ENCODE measurements around the gene RFXANK.
"Not testable (repeated sequence)": the region's sequence is repeated elsewhere in the genome, so short reads cannot be mapped to it uniquely, and the experiment has no call there.

RFXANK gene, protein sequence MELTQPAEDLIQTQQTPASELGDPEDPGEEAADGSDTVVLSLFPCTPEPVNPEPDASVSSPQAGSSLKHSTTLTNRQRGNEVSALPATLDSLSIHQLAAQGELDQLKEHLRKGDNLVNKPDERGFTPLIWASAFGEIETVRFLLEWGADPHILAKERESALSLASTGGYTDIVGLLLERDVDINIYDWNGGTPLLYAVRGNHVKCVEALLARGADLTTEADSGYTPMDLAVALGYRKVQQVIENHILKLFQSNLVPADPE

DNA sequence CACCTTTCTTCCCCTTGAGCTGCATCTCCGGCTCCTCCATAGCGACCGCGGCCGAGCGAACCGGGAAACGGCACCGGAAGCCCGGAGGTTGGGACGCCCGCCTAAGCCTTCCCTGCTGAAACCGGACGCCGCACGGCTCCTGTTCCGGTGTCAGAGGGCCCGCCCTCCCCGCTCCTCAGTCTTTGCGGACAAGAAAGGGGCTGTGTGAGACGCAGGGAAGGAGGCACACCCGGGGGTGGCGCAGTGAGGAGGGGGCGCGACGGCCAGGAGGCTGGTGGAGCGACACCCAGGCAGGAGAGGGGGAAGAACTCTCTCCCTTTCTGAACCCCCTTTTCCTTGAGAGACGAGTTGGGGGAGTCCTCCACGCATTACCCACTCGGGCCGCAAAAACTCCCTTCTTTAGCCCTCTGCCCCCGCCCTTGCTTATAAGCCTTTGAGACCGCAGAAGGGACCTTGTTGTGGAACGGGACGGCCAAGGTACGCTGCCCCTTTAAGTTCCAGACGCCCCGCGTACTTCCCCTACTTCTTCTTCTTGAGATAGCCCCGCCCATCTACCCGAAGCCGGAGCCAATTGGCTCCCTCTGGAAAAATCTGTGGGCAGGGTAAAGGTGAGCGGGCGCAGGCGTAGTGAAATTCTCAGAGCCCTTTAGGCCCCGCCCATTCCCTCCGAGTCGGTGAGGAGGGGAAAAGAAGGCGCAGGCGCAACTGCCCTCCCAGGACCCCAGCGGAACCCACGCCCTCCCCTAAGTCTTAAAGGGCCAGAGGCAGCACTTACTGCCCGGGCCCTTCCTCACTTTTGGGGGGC is at the start of gene RFXANK, which contains the start of gene BORCS8:
RFXANK (plus strand) TSS at position 181 of the 805 bp plus-strand sequence. CDS start 1,689 bp downstream, outside the sequence.
BORCS8 (minus strand) TSS at position 75 of the 805 bp plus-strand sequence; CDS start at position 40, 35 bp downstream.
- TF ChIP-seq, protein P1, sequence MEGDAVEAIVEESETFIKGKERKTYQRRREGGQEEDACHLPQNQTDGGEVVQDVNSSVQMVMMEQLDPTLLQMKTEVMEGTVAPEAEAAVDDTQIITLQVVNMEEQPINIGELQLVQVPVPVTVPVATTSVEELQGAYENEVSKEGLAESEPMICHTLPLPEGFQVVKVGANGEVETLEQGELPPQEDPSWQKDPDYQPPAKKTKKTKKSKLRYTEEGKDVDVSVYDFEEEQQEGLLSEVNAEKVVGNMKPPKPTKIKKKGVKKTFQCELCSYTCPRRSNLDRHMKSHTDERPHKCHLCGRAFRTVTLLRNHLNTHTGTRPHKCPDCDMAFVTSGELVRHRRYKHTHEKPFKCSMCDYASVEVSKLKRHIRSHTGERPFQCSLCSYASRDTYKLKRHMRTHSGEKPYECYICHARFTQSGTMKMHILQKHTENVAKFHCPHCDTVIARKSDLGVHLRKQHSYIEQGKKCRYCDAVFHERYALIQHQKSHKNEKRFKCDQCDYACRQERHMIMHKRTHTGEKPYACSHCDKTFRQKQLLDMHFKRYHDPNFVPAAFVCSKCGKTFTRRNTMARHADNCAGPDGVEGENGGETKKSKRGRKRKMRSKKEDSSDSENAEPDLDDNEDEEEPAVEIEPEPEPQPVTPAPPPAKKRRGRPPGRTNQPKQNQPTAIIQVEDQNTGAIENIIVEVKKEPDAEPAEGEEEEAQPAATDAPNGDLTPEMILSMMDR (IDR thresholded peaks at IDR 0.05; ENCODE audit: low read depth, low read length): no peak
- DNase-seq (ENCODE audit: extremely low read depth, low read depth): peak; percentile 97

DNA sequence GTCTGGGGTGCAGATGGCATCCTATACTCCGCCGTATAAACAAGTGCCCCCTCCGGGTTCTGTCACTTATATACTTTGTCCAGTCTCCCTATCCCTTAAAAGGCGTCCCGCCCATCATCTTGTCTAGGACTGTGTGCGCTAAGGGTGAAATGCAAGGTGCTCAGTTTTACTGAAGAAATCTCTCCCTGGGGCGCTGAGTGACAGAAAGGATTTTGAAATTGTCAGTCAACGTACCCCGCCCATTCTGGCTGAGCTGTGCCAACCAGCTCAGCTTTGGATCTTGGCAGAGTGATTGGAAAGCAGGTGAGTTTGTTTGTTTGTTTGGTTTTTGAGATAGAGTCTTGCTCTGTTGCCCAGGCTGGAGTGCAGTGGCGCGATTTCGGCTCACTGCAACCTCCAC is 49.7 kb upstream of the RFXANK start:
- TF ChIP-seq, protein P1 (IDR thresholded peaks at IDR 0.05; ENCODE audit: low read depth, low read length): no peak
- no peak for DNase-seq (ENCODE audit: extremely low read depth, low read depth)

DNA sequence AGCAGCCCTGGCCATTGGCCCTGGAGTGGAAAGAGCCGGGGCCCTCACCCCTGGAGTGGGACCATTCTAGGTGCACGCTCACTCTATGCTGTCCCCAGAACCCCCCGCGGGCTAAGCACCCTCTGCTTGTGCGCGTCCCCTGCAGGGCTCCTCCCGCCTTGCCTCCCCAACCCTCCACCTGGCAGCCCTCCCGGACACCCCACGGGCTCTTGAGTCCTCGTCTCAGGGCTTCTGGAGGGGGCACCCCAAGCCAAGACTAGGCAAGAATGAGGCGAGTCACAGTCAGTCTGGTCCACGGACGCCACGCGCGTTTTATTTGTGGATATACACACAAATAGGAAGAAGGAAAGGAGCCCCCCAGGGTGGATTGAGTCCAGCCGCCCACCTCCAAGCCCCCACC is 46.8 kb upstream of the RFXANK start:
- TF ChIP-seq, protein P1 (IDR thresholded peaks at IDR 0.05; ENCODE audit: low read depth, low read length): no peak
- no peak for DNase-seq (ENCODE audit: extremely low read depth, low read depth)

DNA sequence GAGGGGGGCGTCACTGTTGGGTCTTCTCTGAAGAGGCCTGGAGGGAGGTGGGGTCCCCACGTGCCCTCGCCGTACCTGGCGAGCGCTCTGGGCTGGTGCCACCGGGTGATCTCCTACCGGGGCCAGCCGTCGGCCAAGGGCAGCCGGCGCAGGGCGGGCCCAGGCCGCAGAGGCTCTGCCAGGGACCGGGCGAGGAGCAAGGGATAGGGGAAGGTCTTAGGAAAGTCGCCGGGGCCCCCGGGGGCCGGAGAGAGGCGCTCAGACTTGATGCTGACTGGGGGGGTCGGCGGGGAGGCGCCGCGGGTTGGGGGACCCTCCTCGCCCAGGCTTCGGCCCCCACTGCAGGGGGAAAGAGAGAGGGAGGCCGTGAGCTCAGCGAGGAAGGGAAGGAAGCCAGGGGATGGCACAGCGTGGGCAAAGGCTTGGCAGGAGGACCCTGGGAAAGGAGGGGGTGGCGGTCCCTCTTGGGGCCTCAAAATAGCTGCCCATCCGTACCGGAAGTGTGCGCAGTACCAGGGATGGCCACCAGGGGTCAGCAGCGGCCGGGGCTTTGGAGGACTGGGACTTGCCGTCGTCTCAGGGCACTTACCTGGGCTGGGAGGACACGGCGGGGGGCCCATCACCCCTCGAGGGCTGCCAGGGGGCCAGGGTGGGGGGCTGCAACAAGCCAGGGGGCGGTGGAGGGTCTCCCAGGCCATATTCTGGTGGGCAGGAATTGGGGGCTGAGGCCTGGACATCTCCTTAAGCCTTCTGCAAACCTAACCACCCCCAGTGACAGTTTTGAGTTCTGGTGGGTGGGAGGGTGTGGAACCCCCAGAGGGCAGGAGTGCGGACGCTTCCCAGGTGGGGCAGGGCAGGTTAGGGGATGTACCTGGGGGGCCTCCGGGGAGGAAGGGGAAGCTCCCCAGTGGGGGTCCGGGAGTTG is 46.1 kb upstream of the RFXANK start:
- DNase-seq (ENCODE audit: extremely low read depth, low read depth): peak; percentile 19
- TF ChIP-seq, protein P1 (IDR thresholded peaks at IDR 0.05; ENCODE audit: low read depth, low read length): peak; percentile 91

DNA sequence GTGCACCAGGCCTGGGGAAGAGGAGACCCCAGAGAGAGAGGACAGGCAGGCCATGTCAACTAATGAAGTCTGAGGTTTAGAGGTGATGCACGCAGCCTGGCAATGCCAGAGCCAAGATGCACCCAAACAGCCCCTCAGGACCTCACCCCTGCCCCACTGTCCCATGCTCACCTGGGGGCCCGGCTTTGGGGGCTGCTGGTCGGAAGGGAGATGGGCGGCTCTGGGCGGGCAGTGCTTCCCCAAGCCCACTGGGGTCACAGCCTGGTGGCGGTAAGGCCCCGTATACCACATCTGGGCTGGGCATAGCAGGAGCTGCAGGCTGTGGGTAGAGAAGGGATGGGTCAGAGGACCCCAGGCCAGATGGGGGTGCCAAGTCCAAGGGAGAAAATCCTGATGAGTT is 45.2 kb upstream of the RFXANK start:
- DNase-seq (ENCODE audit: extremely low read depth, low read depth): no peak
- TF ChIP-seq, protein P1 (IDR thresholded peaks at IDR 0.05; ENCODE audit: low read depth, low read length): no peak

DNA sequence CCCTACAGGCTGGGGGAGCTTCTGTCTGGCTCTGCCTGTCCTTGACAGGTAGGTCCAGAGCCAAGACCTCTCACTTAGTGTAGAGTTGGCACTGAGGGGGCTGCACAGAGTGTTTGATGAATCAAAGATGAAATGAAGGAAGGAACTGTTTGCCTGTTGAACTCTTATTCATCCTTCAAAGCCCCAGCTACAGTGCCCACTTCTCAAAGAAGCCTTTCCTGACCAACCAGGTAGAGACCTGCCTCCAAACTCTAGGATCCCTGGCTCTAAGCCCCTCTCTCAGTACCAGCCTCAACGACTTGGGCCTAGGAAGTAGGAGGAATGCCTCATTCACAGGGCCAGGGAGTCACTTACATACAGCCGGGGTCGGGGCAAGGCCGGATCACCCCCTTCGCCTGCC is 44.7 kb upstream of the RFXANK start:
- TF ChIP-seq, protein P1 (IDR thresholded peaks at IDR 0.05; ENCODE audit: low read depth, low read length): no peak
- no peak for DNase-seq (ENCODE audit: extremely low read depth, low read depth)

DNA sequence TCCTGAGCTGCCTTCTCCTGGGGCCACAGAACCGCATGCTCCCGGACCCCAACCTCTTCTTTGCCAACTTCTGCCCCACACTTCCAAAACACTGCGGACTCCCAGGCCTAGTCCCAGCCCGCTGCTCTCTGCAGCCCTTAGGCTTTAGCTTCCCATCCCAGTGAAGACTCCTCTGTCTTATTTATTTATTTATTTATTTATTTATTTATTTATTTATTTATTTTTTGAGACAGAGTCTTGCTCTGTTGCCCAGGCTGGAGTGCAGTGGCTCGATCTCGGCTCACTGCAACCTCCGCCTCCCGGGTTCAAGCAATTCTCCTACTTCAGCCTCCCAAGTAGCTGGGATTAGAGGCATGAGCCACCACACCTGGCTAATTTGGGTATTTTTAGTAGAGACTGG is 43.6 kb upstream of the RFXANK start:
- DNase-seq (ENCODE audit: extremely low read depth, low read depth): not testable (repeated sequence)
